ENCODE results near the gene MEF2B. TPM values are rescaled to one million over a fixed set of nuclear protein-coding genes. Genes with fewer than 3 reads are reported as not detected.

MEF2B gene
- total and polyA plus RNA-seq, 2 experiments from 2014 or later, result 7.4 to 8.3 TPM

- no peak for TF ChIP-seq ZNF462 (CRISPR knock-in tag; IDR thresholded peaks at IDR 0.05)
- no peak for TF ChIP-seq REST (IDR thresholded peaks at IDR 0.05; ENCODE audit: unreplicated experiment)
- no peak for TF ChIP-seq STAT1 (IDR thresholded peaks at IDR 0.05; ENCODE audit: unreplicated experiment)
- no peak for TF ChIP-seq NANOG (IDR thresholded peaks at IDR 0.05; ENCODE audit: borderline replicate concordance)
- no peak for TF ChIP-seq EZH2 (IDR thresholded peaks at IDR 0.05; ENCODE audit: low read depth, unreplicated experiment)
Observed at GRCh38 chr19:19214159-19214490, 44.1 kb upstream of the MEF2B start (continued).
